Fibroblast of villous mesenchyme (primary cell): ENCODE measurements around the gene AKR7A2. TPM values are rescaled to one million over a fixed set of nuclear protein-coding genes. Genes with fewer than 3 reads are reported as not detected.

Experiments
- DNase-seq: peaks from one replicate; pipeline ENCODE4 v3.0.0-alpha.2; 2010; ENCODE audit warnings: low read depth
- H3K4me3 ChIP-seq: 2 replicates; pipeline ENCODE4 v1.5.1; 2011; ENCODE audit warnings: low read depth, mild to moderate bottlenecking, low read length
- total RNA-seq: library from RNA; depleted of rRNA; stranded (reverse); fragments of >200 nt; gene quantifications from 2 replicates; pipeline ENCODE4 v1.2.3, GENCODE V29; 2012
- TF ChIP-seq, protein P1 (sequence below): IDR thresholded peaks from 2 replicates; pipeline ENCODE4 v1.5.1; 2012; ENCODE audit warnings: low read depth, mild to moderate bottlenecking, low read length; ENCODE audit not compliant: insufficient read depth

Gene AKR7A2
- total RNA-seq, 1 donor = 55.3 TPM

DNA sequence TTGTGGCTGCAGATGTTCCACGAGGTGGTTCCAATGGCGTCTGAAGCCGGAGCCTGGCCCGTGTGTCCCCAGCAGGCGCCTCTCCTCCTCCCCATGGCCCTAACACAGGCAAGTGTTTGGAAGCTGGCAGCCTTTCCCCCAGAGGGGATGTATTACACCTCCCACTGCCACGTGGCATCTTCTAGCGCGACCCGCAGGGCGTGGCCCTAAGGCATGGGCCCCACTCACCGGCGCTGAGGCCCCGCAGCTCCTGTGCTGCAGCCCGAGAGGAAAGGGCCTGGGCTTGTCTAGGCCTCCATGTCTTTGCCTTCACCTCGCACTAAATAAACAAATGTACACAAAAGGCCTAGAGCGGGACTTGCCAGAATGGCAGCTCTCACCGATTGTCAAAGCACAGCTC lies 38.1 kb upstream of the AKR7A2 start:
- TF ChIP-seq, protein P1, sequence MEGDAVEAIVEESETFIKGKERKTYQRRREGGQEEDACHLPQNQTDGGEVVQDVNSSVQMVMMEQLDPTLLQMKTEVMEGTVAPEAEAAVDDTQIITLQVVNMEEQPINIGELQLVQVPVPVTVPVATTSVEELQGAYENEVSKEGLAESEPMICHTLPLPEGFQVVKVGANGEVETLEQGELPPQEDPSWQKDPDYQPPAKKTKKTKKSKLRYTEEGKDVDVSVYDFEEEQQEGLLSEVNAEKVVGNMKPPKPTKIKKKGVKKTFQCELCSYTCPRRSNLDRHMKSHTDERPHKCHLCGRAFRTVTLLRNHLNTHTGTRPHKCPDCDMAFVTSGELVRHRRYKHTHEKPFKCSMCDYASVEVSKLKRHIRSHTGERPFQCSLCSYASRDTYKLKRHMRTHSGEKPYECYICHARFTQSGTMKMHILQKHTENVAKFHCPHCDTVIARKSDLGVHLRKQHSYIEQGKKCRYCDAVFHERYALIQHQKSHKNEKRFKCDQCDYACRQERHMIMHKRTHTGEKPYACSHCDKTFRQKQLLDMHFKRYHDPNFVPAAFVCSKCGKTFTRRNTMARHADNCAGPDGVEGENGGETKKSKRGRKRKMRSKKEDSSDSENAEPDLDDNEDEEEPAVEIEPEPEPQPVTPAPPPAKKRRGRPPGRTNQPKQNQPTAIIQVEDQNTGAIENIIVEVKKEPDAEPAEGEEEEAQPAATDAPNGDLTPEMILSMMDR = no peak
- no peak for DNase-seq
- no peak overlapping the region for H3K4me3 ChIP-seq

DNA sequence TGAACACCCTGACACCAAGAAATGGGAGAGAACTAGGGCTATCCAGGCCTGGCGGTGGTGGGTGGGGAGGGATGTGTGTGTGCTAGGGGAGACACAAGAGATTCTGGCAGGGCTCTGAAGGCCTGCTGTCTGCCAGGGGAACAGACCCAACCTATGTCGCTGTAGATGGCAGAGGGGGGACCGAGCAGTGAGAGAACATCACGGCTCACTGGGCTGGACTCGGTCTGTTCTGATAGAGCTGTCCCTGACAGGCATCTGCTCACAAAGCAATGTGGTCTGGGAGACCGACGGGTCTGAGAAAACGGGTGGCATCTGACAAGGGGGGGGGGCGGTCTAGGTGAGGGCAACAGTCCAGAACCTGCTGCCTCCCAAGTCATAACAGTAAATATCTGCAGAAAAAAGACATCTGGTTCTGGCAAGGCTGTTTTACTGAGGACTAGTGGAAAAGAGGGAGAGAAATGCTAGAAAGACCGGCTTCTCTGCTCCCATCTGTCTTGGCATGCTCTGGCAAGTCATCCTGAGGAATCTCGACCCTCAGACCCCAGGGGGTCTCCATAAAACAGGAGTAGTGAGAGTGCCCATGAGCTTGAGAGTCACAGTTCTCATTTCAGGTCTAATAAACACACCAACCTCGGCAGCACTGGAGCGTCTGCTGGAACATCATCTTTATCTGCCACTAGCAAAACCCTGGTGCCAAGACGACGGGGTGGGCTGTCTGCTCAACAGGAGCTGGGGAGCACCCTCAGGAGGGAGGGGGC lies 36.7 kb upstream of the AKR7A2 start:
- no peak overlapping the region for H3K4me3 ChIP-seq
- no peak for DNase-seq
- TF ChIP-seq, protein P1 = no peak

DNA sequence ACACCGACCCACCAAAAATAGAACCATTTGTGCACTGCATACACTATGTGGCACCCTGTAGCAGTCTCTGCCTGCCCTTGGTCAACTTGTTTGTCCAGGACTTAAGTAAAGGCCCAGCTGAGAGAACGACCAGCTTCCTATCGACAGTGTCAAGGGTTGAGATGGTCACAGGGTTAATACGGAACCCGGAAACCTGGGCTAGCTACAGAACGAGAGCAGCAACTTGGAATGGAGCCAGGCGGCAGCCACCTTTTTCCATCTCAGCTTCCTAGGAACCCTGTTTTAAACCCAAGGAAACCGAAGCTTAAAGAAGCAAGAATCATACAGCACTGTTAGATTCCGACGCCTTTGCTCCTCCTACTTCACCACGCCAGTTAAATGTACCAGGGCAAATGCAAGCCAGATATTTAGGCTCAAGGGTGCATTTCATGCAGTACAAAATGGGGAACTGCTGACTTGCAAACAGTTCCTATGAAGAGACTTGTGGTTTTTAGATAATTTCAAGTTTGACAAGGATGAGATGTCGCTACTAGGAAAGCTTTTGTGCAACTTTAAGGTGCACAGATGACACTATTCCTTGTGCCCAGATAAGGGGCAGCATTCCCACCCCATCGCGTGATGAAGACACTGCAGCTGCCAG lies 35.7 kb upstream of the AKR7A2 start:
- TF ChIP-seq, protein P1 = no peak

DNA sequence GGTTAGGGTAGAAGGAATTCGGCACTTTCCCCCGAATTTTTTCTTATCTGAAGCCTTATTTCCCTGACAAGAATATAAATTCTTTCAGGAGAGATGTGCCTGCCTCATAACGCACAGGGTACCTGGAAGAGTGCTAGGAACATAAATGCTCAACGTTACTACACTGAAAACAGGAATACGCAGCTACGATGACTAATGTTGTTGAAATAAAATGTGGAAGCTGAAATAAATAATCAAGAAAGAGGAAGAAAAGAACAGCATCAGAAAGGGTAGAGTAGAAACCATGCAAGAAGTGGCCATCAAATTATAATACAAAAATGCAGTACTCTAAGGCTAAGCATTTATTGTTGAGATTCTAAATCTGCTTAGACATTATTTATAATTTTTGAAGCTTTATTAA lies 34.1 kb upstream of the AKR7A2 start:
- TF ChIP-seq, protein P1 = no peak

More for the DNA sequence above, 35.7 kb upstream of the AKR7A2 start:
- H3K4me3 ChIP-seq = no peak overlapping the region
- DNase-seq = no peak

DNA sequence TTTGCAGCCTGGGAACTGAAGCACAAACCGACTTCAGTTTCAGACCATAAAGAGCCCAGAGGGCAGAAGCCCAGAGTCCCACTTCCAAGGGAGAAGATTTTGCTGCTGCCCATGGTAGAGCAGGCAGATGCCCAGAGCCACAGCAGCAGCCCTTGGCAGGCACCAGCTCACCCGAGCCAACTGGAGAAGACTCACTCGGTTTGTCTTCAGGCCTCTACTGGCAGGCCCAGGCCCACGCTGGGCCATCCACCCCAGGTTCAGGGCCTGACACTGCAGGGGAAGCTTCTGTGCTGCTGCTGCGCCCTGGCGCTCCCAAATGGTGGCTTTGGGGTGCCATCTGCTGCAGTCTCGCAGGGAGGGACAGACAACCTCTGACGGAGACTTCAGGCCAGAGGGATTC lies 33.4 kb upstream of the AKR7A2 start:
- DNase-seq = no peak
- TF ChIP-seq, protein P1 = no peak
- no peak overlapping the region for H3K4me3 ChIP-seq

More for the DNA sequence above, 34.1 kb upstream of the AKR7A2 start:
- DNase-seq = no peak
- no peak overlapping the region for H3K4me3 ChIP-seq

DNA sequence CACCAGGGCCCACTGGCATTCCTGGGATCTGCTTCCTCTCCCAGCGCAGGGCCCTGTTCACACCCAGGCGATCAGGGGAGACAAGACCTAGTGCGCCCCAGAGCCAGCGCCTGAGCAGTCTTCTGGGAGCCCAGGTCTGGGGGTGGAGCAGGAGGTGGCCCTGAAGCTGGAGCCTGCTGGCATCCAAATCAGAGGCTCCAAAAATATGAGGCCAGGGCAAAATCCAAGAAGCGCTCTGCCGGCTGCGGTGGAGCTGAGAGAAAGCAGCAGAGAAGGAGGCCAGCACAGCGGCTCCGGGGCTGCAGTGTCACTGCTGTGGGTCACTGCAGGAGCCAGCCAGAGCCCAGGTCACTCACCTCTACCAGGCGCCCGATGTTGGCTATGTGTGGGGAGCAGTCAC lies 32.9 kb upstream of the AKR7A2 start:
- H3K4me3 ChIP-seq = no peak overlapping the region
- TF ChIP-seq, protein P1 = no peak
- DNase-seq = no peak

DNA sequence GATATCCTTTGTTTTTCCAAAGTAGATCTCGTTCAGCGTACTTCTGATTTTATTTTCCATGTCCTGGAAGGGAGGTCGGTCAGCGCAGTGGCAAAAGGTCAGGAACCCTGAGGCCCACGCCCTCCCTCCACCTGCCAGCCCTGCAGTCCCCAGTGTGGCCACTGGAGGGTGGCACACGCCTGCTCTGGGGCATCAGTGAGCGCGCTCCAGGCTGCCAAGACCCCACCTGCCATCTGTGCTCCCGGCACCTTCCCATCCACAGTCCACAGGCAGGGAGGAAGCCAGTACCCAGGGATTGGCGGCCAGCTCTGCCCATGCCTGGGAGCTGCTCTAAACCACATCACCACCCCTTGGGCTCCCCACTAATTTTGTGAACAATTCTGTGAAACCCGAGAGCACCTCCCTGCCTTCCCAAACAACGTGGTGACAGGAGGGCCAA lies 32.4 kb upstream of the AKR7A2 start:
- no peak overlapping the region for H3K4me3 ChIP-seq
- TF ChIP-seq, protein P1 = peak; percentile 89
- DNase-seq = peak; percentile 29
